Measurements from ENCODE around the gene NCKIPSD.
A peak's percentile ranks its signal among the peaks of the same experiment; 100 is the strongest.

Gene NCKIPSD

GRCh38 chr3:48686538-48687219, 964 bp upstream of the NCKIPSD start:
- no peak for TF ChIP-seq CTCF (IDR thresholded peaks at IDR 0.05; ENCODE audit: extremely low read depth, missing control alignments)
- no peak for DNase-seq (ENCODE audit: low spot score)

- DNase-seq (ENCODE audit: low spot score): no peak
- TF ChIP-seq CTCF (IDR thresholded peaks at IDR 0.05; ENCODE audit: extremely low read depth, missing control alignments): no peak
Measured at GRCh38 chr3:48685293-48685602, 467 bp downstream of the NCKIPSD start.

- DNase-seq (ENCODE audit: low spot score): peak; percentile 50
- no peak for TF ChIP-seq CTCF (IDR thresholded peaks at IDR 0.05; ENCODE audit: extremely low read depth, missing control alignments)
Measured at GRCh38 chr3:48684480-48685143, 1.1 kb downstream of the NCKIPSD start.

- no peak for TF ChIP-seq CTCF (IDR thresholded peaks at IDR 0.05; ENCODE audit: extremely low read depth, missing control alignments)
- DNase-seq (ENCODE audit: low spot score): no peak
Measured at GRCh38 chr3:48684054-48684349, 1.7 kb downstream of the NCKIPSD start.

- no peak for DNase-seq (ENCODE audit: low spot score)
- no peak for TF ChIP-seq CTCF (IDR thresholded peaks at IDR 0.05; ENCODE audit: extremely low read depth, missing control alignments)
Measured at GRCh38 chr3:48682786-48683185, 2.9 kb downstream of the NCKIPSD start.

GRCh38 chr3:48681974-48682610, 3.6 kb downstream of the NCKIPSD start:
- no peak for TF ChIP-seq CTCF (IDR thresholded peaks at IDR 0.05; ENCODE audit: extremely low read depth, missing control alignments)
- no peak for DNase-seq (ENCODE audit: low spot score)

GRCh38 chr3:48681541-48681880, 4.2 kb downstream of the NCKIPSD start:
- TF ChIP-seq CTCF (IDR thresholded peaks at IDR 0.05; ENCODE audit: extremely low read depth, missing control alignments): no peak
- no peak for DNase-seq (ENCODE audit: low spot score)

Data from GM20000 (cell line).